Lung (tissue), 12 donors: ENCODE data around the gene NPRL2. TPM values are rescaled to one million over a fixed set of nuclear protein-coding genes. Genes with fewer than 3 reads are reported as not detected.

Experiments
- ATAC-seq: fragments of 200-7000 bp; cut with Tn5 transposase; one replicate; pipeline ENCODE4 v1.9.1; 2020; ENCODE audit warnings: moderate number of reproducible peaks; ENCODE audit not compliant: insufficient read depth, low FRiP score
- DNase-seq, 3 donors: peaks; one replicate each; pipeline ENCODE4 v3.0.0-alpha.2; 2013 to 2017
- H3K27ac ChIP-seq, 2 donors: one replicate each; pipeline ENCODE4 v1.5.1; 2013; ENCODE audit warnings: mild to moderate bottlenecking in 2 of 2, moderate library complexity in 2 of 2, control low read depth in 1 of 2, inconsistent platforms in 1 of 2, low read depth in 1 of 2, low read length in 1 of 2
- H3K27me3 ChIP-seq, 3 donors: one replicate each; pipeline ENCODE4 v1.5.1; 2013; ENCODE audit warnings: low read length in 2 of 3; ENCODE audit not compliant: control insufficient read depth in 3 of 3, insufficient read depth in 3 of 3
- H3K36me3 ChIP-seq, 4 donors: one replicate each; pipeline ENCODE4 v1.5.1; 2013; ENCODE audit warnings: low read length in 4 of 4, mild to moderate bottlenecking in 1 of 4, moderate library complexity in 1 of 4; ENCODE audit not compliant: control insufficient read depth in 4 of 4, insufficient read depth in 4 of 4
- H3K4me1 ChIP-seq, 5 donors: one replicate each; pipeline ENCODE4 v1.5.1; 2013; ENCODE audit warnings: low read length in 5 of 5, mild to moderate bottlenecking in 2 of 5, moderate library complexity in 1 of 5; ENCODE audit not compliant: control insufficient read depth in 5 of 5, insufficient read depth in 5 of 5
- H3K4me3 ChIP-seq: one replicate; pipeline ENCODE4 v1.5.1; 2013; ENCODE audit warnings: mild to moderate bottlenecking, control low read depth, moderate library complexity
- H3K9ac ChIP-seq, 2 donors: one replicate each; pipeline ENCODE4 v1.5.1; 2013; ENCODE audit warnings: low read length in 2 of 2, control low read depth in 1 of 2; ENCODE audit not compliant: insufficient read depth in 1 of 2
- H3K9me3 ChIP-seq, 4 donors: one replicate each; pipeline ENCODE4 v1.5.1; 2013; ENCODE audit warnings: low read length in 3 of 4, mild to moderate bottlenecking in 1 of 4, moderate library complexity in 1 of 4; ENCODE audit not compliant: control insufficient read depth in 4 of 4, insufficient read depth in 3 of 4
- CTCF ChIP-seq: IDR thresholded peaks from 2 replicates; pipeline ENCODE4 v1.5.1; 2012; ENCODE audit warnings: mild to moderate bottlenecking; ENCODE audit errors: control extremely low read depth, extremely low read depth
- WGBS, 2 donors: extraction: QIAGEN DNeasy Blood & Tissue Kit; methylation state at CpG; one replicate each; pipeline ENCODE4 v1.1.7; 2013; 5-methylcytosine and 5-hydroxymethylcytosine counted together
- polyA plus RNA-seq, 2 donors: library from polyadenylated mRNA; stranded (reverse); fragments of 200-250 nt; gene quantifications; one replicate each; pipeline ENCODE4 v1.2.1, GENCODE V29; 2013
- total RNA-seq, 2 donors: library from RNA; depleted of rRNA in 1 of 2; stranded (reverse); fragments of >200 nt in 1 of 2; gene quantifications; one replicate each; pipeline ENCODE4 v1.2.1, GENCODE V29; 2014 to 2021
- donor health status: control.
- donor health status: control.
- donor health status: Bipolar disorder and iron deficiency.
- donor health status: healthy.
- donor health status: DM: yes; HTN: yes; CAD: no.

The NPRL2 gene
- total and polyA plus RNA-seq, 4 donors, result 12.7 to 21.9 (median 17.2) TPM

GRCh38 chr3:50326182-50326541 lies 24.4 kb downstream of the NPRL2 start:
- H3K9me3 ChIP-seq, result no peaks in the 10 kb centered on the region
- no peaks in the 10 kb centered on the region for H3K27me3 ChIP-seq
- no peak overlapping the region for H3K9ac ChIP-seq
- no peak for TF ChIP-seq CTCF
- no peak overlapping the region for H3K4me3 ChIP-seq
- 94% methylated on average over 8 of the region's 8 CpGs for WGBS, 2 donors
- ATAC-seq (no peak), DNase-seq (no peak)
- H3K4me1 ChIP-seq, result peaks cover 2 to 36% (median 13%) of the 10 kb centered on the region in 5 donors
- no peak overlapping the region for H3K27ac ChIP-seq
- peaks cover 17 to 31% (median 21%) of the 10 kb centered on the region in 4 donors for H3K36me3 ChIP-seq

- Histone ChIP-seq H3K36me3 (peaks cover 12 to 26% (median 16%) of the 10 kb centered on the region in 4 donors), H3K27me3 (no peaks in the 10 kb centered on the region), H3K27ac (no peak overlapping the region), H3K4me1 (peaks cover 2 to 36% (median 13%) of the 10 kb centered on the region in 5 donors), H3K9ac (no peak overlapping the region), H3K9me3 (no peaks in the 10 kb centered on the region), H3K4me3 (no peak overlapping the region)
- ATAC-seq (no peak), DNase-seq (no peak)
- TF ChIP-seq CTCF, result no peak
- 83% methylated on average over 11 of the region's 11 CpGs for WGBS, 2 donors
Measured at GRCh38 chr3:50325497-50326181, 24.9 kb downstream of the NPRL2 start.

- ATAC-seq, result no peak
Measured at GRCh38 chr3:50325113-50325480, 25.5 kb downstream of the NPRL2 start.

More at GRCh38 chr3:50325113-50325480, 25.5 kb downstream of the NPRL2 start:
- DNase-seq, result no peak
- Histone ChIP-seq H3K27ac (no peak overlapping the region), H3K9ac (no peak overlapping the region), H3K4me1 (peaks cover 2 to 41% (median 13%) of the 10 kb centered on the region in 5 donors), H3K27me3 (no peaks in the 10 kb centered on the region), H3K4me3 (no peak overlapping the region), H3K36me3 (peaks cover 6 to 21% (median 11%) of the 10 kb centered on the region in 4 donors), H3K9me3 (no peaks in the 10 kb centered on the region)
- TF ChIP-seq CTCF, result no peak
- 81 to 95% methylated on average over 2 of the region's 2 CpGs for WGBS, 2 donors
